ENCODE data around the gene GIMAP5.
"Not testable (repeated sequence)": the region's sequence is repeated elsewhere in the genome, so short reads cannot be mapped to it uniquely, and the experiment has no call there.

The GIMAP5 gene

GRCh38 chr7:150774131-150774530 lies 36.9 kb downstream of the GIMAP5 start:
- DNase-seq (ENCODE audit: low spot score) = not testable (repeated sequence)

GRCh38 chr7:150778014-150778737 lies 41.0 kb downstream of the GIMAP5 start:
- DNase-seq (ENCODE audit: low spot score) = no peak

- DNase-seq (ENCODE audit: low spot score) = peak; percentile 61
Observed at GRCh38 chr7:150778738-150779301, 41.6 kb downstream of the GIMAP5 start.

- DNase-seq (ENCODE audit: low spot score) = no peak
Observed at GRCh38 chr7:150780292-150780691, 43.1 kb downstream of the GIMAP5 start.

GRCh38 chr7:150781103-150781502 lies 43.9 kb downstream of the GIMAP5 start:
- no peak for DNase-seq (ENCODE audit: low spot score)

GRCh38 chr7:150781961-150782360 lies 44.7 kb downstream of the GIMAP5 start:
- DNase-seq (ENCODE audit: low spot score) = no peak

GRCh38 chr7:150784120-150784736 lies 47.0 kb downstream of the GIMAP5 start:
- DNase-seq (ENCODE audit: low spot score) = no peak

- DNase-seq (ENCODE audit: low spot score) = no peak
Observed at GRCh38 chr7:150784954-150785353, 47.7 kb downstream of the GIMAP5 start.

- DNase-seq (ENCODE audit: low spot score) = peak; percentile 57
Observed at GRCh38 chr7:150787321-150788281, 50.4 kb downstream of the GIMAP5 start.

- DNase-seq (ENCODE audit: low spot score) = no peak
Observed at GRCh38 chr7:150788474-150789269, 51.5 kb downstream of the GIMAP5 start.

- no peak for DNase-seq (ENCODE audit: low spot score)
Observed at GRCh38 chr7:150790416-150791075, 53.3 kb downstream of the GIMAP5 start.

GRCh38 chr7:150791304-150791703 lies 54.1 kb downstream of the GIMAP5 start:
- DNase-seq (ENCODE audit: low spot score) = no peak

GRCh38 chr7:150791746-150792452 lies 54.7 kb downstream of the GIMAP5 start:
- DNase-seq (ENCODE audit: low spot score) = no peak
